HL-60/S4 treated with phorbol 12-myristate 13-acetate at 8.2 ng/mL for 4 days and 3 days (cell line): ENCODE data around the gene TBK1.

Experiments used
- in situ Hi-C: fragments of 300-500 bp; cut with MboI; formaldehyde crosslinking; loops from 2 replicates; pipeline ENCODE4 v1.15.0; 2022; ENCODE audit warnings: low sequenced_read_pairs

The TBK1 gene

GRCh38 chr12:64451687-64452558, at the start of gene TBK1:
Gene TBK1, plus strand, starts transcription at chr12:64452120. Its CDS starts 3,751 bp downstream, at chr12:64455871.
- in situ Hi-C loops, result no loop called here

DNA sequence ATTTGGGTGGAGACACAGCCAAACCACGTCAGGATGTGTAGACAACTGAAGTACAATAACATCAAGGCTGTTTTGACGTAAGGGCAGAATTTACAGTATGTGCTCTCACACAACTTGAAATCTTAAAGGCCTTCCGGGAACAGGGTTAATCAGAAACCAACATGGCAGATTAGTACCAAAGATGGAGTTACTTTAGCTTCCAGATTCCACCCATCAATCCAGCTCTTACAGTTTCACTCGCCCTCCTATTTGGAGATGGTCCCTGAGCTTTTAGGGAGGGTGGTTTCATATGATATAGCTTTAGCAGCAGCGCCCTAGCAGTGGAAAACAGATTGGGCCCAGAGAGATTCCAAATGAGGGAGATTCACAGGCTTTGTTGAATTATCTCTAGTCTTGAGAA, 49.7 kb upstream of the TBK1 start:
- in situ Hi-C loops, result no loop called here

- in situ Hi-C loops, result no loop called here
Measured at GRCh38 chr12:64403707-64404469, 48.0 kb upstream of the TBK1 start, which contains the start of gene XPOT. Gene XPOT, plus strand, starts transcription at chr12:64404392. Its CDS starts 5,644 bp downstream, at chr12:64410036.

DNA sequence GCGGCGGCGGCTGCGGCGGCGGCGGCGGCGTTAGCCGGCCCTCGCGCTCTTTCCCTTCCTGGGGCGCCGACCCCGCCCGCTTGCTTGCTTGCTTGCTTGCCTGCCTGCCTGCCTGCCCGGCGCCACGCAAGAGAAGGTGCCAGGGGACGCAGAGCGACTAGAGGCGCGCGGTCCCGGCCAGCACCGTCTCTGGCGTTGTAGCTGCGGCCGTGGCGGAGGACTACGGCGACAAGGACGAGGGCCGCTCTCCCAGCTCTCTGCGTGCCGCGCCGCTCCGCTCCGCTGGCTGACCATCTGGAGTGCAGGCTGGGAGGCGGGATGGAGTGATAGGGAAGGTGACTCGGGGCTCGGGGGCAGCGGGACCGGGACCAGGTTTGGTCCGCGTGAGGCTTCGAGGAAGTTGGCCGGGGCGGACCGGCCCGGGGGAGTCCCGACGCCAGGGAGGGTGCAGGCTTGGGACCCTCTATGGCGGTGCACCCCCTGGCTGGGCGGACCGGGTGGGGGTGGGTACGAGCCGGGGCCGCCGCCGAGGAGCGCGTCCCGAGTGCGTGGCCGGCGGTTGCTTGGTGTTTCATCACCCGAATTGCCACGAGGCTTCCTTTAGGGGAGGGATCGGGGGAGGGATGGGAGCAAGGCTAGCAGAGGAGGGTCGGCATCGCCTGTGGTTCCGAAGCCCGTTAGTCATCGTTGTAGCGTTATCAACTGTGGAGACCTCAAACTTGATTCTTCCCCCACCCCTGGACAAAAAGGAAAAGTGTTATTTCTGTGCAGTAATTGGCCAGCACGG, 47.3 kb upstream of the TBK1 start:
- in situ Hi-C loops, result no loop called here

- in situ Hi-C loops, result no loop called here
Measured at GRCh38 chr12:64407342-64408223, 44.3 kb upstream of the TBK1 start.

DNA sequence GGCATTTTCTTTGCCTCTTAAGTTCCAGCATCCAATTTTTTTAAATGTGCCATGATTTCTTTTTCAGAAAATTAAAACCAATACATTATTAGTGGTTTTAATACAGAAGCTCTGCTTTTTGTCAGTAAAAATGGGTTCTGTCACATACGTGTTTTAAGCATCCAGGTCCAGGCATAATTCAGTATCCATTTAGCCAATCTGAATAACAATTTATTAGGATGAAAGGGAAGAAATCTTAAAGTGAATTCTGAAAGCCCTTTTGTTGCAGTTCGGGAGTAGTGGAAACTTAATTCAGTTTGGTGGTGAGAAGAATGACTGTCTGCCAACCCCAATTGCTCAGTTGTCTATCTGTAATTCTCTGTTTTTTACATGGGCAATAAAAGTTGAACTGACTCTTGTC, 40.5 kb upstream of the TBK1 start:
- in situ Hi-C loops, result no loop called here

DNA sequence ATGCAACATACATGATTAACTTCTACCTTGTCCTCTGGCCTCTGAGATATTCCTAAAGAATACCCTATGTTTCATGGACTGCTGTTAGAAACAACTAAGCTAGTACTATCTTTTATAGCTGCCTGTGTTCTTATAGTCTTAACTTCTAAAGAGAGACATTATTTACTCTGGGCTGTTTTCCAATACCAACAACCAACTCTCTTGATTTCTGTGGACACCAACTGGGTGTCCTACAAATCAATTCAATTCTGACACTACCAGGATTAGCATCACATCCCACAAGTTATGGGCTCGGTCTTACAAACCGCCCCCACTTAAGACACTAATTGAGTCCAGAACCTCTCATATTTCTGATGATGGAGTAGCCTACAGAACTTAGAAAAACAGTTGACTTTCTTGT, 39.5 kb upstream of the TBK1 start:
- in situ Hi-C loops, result no loop called here

DNA sequence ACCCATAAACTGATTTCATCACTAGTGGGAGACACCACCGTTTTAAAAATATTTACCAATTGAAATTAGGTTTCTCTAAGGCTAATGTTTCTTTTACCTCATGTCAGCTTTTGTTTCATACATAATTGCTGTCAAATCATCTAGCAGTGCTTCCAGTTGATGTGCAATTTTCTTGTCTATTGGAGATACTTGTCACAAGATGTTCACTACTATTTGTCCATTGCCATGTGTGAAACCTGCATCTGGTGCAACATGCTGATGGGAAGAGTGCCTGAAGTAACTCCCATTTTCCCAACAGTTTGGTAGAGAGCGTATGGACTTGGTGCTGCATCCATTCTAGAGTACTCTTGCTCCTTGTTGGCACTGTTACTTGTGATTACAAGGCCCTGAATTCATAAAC, 38.0 kb upstream of the TBK1 start:
- in situ Hi-C loops, result no loop called here

- in situ Hi-C loops, result no loop called here
Measured at GRCh38 chr12:64418209-64418608, 33.7 kb upstream of the TBK1 start.

DNA sequence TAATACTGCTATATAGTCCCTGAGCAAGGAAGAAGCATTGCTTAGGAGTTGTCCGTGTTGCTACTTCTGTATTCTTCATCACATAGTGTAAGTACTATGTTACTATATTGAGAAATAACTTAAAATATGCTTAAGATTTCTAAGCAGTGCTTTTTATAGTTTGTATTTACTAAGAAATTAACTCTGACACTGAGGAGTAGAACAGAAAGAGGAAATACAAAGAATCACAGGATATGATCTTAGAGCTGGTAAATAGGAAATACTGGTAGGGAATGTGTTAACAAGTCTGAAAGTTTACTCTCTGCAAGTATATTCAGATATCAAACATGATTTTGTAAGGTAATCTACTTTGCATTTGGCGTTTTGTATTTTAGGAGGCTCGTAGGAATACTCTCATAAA, 32.2 kb upstream of the TBK1 start:
- in situ Hi-C loops, result no loop called here

- in situ Hi-C loops, result no loop called here
Measured at GRCh38 chr12:64427988-64428387, 23.9 kb upstream of the TBK1 start.

- in situ Hi-C loops, result no loop called here
Measured at GRCh38 chr12:64428956-64429355, 23.0 kb upstream of the TBK1 start.

- in situ Hi-C loops, result no loop called here
Measured at GRCh38 chr12:64430886-64431285, 21.0 kb upstream of the TBK1 start.

DNA sequence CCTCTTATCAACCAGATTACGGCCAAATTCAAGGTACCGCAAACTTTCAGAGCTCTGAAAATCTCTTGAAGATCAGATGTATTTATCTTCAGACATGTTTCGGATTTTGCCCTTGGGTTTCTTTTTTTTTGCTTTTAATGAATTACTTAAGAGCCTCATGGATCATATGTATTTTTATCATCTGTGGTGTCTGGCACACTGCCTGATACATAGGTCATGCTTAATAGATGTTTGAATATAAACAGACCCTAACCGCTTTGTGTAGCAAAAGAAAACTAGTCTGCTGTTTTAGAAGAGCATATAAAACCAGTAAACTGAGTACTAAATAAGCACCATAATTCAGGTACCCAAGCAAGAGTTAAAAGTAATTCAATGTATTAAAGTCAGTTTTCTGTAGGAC, 20.1 kb upstream of the TBK1 start:
- in situ Hi-C loops, result no loop called here

GRCh38 chr12:64433915-64434314, 18.0 kb upstream of the TBK1 start:
- in situ Hi-C loops, result no loop called here

- in situ Hi-C loops, result no loop called here
Measured at GRCh38 chr12:64440100-64440499, 11.8 kb upstream of the TBK1 start.

- in situ Hi-C loops, result no loop called here
Measured at GRCh38 chr12:64445490-64445889, 6.4 kb upstream of the TBK1 start.

DNA sequence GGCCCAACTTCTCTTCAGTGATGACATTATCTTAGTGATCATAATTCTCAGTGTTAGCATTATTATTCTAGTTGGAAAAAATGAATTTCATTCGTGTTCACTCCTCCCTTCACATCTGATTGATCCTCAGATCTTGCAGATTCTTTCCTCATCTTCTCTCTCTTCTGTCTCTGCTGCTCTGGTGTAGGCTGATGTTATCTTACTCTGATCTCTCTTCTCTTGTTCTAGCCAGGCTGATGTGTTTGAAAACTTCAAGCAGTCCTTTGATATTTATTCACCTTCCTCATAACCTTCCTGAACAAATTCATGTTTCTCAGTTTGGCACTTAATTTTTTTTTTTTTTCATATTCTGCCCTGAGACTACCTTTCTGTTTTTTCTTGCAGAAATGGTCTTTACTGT, 5.6 kb upstream of the TBK1 start:
- in situ Hi-C loops, result no loop called here

DNA sequence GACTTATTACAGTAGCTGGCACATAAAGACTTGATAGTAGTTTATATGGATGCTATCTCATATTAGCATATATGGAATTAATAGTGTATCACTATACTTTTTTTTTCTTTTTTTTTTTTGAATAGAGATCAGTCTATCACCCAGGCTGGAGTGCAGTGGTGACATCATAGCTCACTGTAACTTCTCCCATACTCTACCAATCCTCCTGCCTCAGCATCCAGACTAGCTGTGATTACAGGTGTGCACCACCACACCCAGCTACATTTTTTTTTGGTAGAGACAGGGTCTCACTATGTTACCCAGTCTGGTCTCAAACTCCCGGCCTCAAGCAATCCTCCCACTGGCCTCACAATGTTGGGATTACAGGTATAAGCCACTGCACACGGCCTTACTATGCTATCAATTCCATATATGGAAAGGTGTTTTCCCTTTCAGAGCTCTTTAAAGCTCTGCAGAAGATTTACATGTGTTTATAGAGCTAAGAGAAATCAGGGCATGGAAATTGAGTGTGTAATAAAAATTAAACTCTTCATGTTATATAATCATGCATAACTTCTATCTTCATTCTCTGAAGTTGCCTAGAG, 1.8 kb upstream of the TBK1 start:
- in situ Hi-C loops, result no loop called here
